Measurements from ENCODE around the gene APBA1. TPM values are rescaled to one million over a fixed set of nuclear protein-coding genes. Genes with fewer than 3 reads are reported as not detected.

The APBA1 gene
- polyA plus RNA-seq, 1 donor (not counting 4 experiments of a cell fraction or from before 2014, with no cell fraction given) = 0.66 TPM

DNA sequence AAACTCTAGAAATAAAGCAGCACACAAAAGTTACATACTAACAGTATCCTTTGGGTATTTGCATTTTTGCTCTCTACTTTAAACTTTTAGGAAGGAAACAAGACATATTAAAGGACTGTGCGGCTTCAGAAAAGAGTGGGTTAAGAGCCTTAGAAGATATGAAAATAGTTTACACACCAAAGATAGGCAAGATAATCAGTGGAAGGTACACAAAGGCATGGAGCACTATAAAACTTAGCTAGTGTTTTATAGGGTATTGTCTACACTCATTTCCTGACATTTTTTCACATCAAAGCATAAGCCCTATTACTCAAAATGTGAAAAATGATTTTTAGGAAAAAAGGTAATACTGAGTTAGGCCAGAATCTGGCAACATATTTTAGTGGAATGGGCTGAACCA lies 43.7 kb upstream of the APBA1 start:
- peaks cover 6 to 9% of the 10 kb centered on the region in 2 experiments for H3K36me3 ChIP-seq (ENCODE audit: control insufficient read depth in 2 of 2, extremely low read depth in 1 of 2, insufficient read depth in 2 of 2, low read length in 2 of 2)
- H3K4me2 ChIP-seq (ENCODE audit: control insufficient read depth, extremely low read depth, insufficient read depth, low read depth, low read length) = no peak overlapping the region

DNA sequence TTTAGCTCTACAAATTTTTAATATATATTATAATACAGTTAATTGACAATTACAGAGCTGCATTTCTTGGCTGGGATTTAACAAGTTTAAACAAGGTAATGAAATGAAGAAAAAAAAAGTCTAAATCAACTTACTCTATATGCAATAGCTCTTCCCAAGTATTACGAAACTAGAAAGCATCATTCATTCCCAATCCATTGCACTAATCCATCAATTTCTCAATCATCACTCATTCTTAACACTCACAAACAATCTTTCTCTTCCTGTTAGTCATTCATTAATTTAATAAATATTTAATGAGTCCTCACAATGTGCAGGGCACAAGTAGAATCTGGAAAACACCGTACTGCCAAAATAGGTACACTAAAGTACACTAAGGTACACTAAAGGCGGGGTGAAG lies 42.9 kb upstream of the APBA1 start:
- TF ChIP-seq EZH2 (IDR thresholded peaks at IDR 0.05; ENCODE audit: low read length) = no peak
- TF ChIP-seq, protein P1, sequence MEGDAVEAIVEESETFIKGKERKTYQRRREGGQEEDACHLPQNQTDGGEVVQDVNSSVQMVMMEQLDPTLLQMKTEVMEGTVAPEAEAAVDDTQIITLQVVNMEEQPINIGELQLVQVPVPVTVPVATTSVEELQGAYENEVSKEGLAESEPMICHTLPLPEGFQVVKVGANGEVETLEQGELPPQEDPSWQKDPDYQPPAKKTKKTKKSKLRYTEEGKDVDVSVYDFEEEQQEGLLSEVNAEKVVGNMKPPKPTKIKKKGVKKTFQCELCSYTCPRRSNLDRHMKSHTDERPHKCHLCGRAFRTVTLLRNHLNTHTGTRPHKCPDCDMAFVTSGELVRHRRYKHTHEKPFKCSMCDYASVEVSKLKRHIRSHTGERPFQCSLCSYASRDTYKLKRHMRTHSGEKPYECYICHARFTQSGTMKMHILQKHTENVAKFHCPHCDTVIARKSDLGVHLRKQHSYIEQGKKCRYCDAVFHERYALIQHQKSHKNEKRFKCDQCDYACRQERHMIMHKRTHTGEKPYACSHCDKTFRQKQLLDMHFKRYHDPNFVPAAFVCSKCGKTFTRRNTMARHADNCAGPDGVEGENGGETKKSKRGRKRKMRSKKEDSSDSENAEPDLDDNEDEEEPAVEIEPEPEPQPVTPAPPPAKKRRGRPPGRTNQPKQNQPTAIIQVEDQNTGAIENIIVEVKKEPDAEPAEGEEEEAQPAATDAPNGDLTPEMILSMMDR (optimal IDR thresholded peaks at IDR 0.05 in 1 of 3, IDR thresholded peaks at IDR 0.05 in 1 of 3, conservative IDR thresholded peaks at IDR 0.05 in 1 of 3; ENCODE audit: extremely low read depth in 1 of 3, insufficient read depth in 2 of 3, low read length in 3 of 3) = no peak
- H3K4me1 ChIP-seq (ENCODE audit: control insufficient read depth, extremely low read depth, insufficient read depth, low read length) = no peaks in the 10 kb centered on the region
- H3K36me3 ChIP-seq (ENCODE audit: control insufficient read depth in 2 of 2, extremely low read depth in 1 of 2, insufficient read depth in 2 of 2, low read length in 2 of 2) = peaks cover 6 to 9% of the 10 kb centered on the region in 2 experiments
- no peaks in the 10 kb centered on the region for H3K9me1 ChIP-seq (ENCODE audit: control insufficient read depth, extremely low read depth, insufficient read depth, low read length)
- dilution Hi-C loops (cut with MboI; ENCODE audit: extremely low pct_ligation_motif_present, low sequenced_read_pairs) = no loop called here
- H3K27me3 ChIP-seq (ENCODE audit: control insufficient read depth, extremely low read depth, insufficient read depth, low read length) = no peaks in the 10 kb centered on the region
- H3K9me3 ChIP-seq (ENCODE audit: control insufficient read depth, low read depth, low read length) = no peaks in the 10 kb centered on the region
- no peak overlapping the region for H3K4me3 ChIP-seq (ENCODE audit: control insufficient read depth in 2 of 3, extremely low read depth in 1 of 3, insufficient read depth in 2 of 3, low read depth in 1 of 3, low read length in 3 of 3)
- no peak overlapping the region for H3K9ac ChIP-seq (ENCODE audit: control insufficient read depth, extremely low read depth, insufficient read depth, low read length)
- no peak overlapping the region for H3K4me2 ChIP-seq (ENCODE audit: control insufficient read depth, extremely low read depth, insufficient read depth, low read depth, low read length)
- DNase-seq (ENCODE audit: low read depth, low spot score) (no peak), FAIRE-seq (peak; percentile 32)
- H3K79me2 ChIP-seq (ENCODE audit: control insufficient read depth, insufficient read depth, low read length) = no peaks in the 10 kb centered on the region
- no peak overlapping the region for H3K27ac ChIP-seq (ENCODE audit: control insufficient read depth, insufficient read depth, low read length)
- no peaks in the 10 kb centered on the region for H4K20me1 ChIP-seq (ENCODE audit: control insufficient read depth, extremely low read depth, insufficient read depth, low read length)
- no peak overlapping the region for H2AFZ ChIP-seq (ENCODE audit: control insufficient read depth, low read length)

More for the DNA sequence above, 43.7 kb upstream of the APBA1 start:
- TF ChIP-seq EZH2 (IDR thresholded peaks at IDR 0.05; ENCODE audit: low read length) = no peak
- TF ChIP-seq, protein P1 (optimal IDR thresholded peaks at IDR 0.05 in 1 of 3, IDR thresholded peaks at IDR 0.05 in 1 of 3, conservative IDR thresholded peaks at IDR 0.05 in 1 of 3; ENCODE audit: extremely low read depth in 1 of 3, insufficient read depth in 2 of 3, low read length in 3 of 3) = no peak
- Histone ChIP-seq H3K27ac (ENCODE audit: control insufficient read depth, insufficient read depth, low read length) (no peak overlapping the region), H3K9me3 (ENCODE audit: control insufficient read depth, low read depth, low read length) (no peaks in the 10 kb centered on the region), H3K9me1 (ENCODE audit: control insufficient read depth, extremely low read depth, insufficient read depth, low read length) (no peaks in the 10 kb centered on the region), H4K20me1 (ENCODE audit: control insufficient read depth, extremely low read depth, insufficient read depth, low read length) (no peaks in the 10 kb centered on the region), H3K27me3 (ENCODE audit: control insufficient read depth, extremely low read depth, insufficient read depth, low read length) (no peaks in the 10 kb centered on the region), H2AFZ (ENCODE audit: control insufficient read depth, low read length) (no peak overlapping the region), H3K79me2 (ENCODE audit: control insufficient read depth, insufficient read depth, low read length) (no peaks in the 10 kb centered on the region), H3K4me1 (ENCODE audit: control insufficient read depth, extremely low read depth, insufficient read depth, low read length) (no peaks in the 10 kb centered on the region), H3K4me3 (ENCODE audit: control insufficient read depth in 2 of 3, extremely low read depth in 1 of 3, insufficient read depth in 2 of 3, low read depth in 1 of 3, low read length in 3 of 3) (no peak overlapping the region), H3K9ac (ENCODE audit: control insufficient read depth, extremely low read depth, insufficient read depth, low read length) (no peak overlapping the region)
- dilution Hi-C loops (cut with MboI; ENCODE audit: extremely low pct_ligation_motif_present, low sequenced_read_pairs) = no loop called here
- no peak for FAIRE-seq
- DNase-seq (ENCODE audit: low read depth, low spot score) = no peak

All from keratinocyte (primary cell).